ENCODE measurements around the gene KNDC1.

GRCh38 chr10:133212853-133213494, 53.0 kb downstream of the KNDC1 start:
- TF ChIP-seq SUZ12 (IDR thresholded peaks at IDR 0.05; ENCODE audit: extremely low read depth, insufficient read depth, insufficient read length) = no peak
- TF ChIP-seq ZNF274 (IDR thresholded peaks at IDR 0.05; ENCODE audit: low read depth, low read length) = no peak
